PC-3 (cell line): ENCODE measurements around the gene CDK10.
"Not testable (repeated sequence)": the region's sequence is repeated elsewhere in the genome, so short reads cannot be mapped to it uniquely, and the experiment has no call there.

Experiments
- CTCF ChIP-seq: fragments of 300-600 bp; sonication (generic); conservative IDR thresholded peaks from 2 replicates; pipeline ENCODE4 v1.5.1; 2017; ENCODE audit warnings: antibody characterized with exemption, low read depth, mild to moderate bottlenecking, low read length
- EZH2 ChIP-seq: fragments of 300-600 bp; sonication (generic); IDR thresholded peaks from one replicate; pipeline ENCODE4 v1.6.1; 2017; ENCODE audit warnings: antibody characterized with exemption, mild to moderate bottlenecking, low read length; ENCODE audit not compliant: unreplicated experiment
- EZH2phosphoT487 ChIP-seq: fragments of 300-600 bp; sonication (generic); IDR thresholded peaks from 2 replicates; pipeline ENCODE4 v1.6.1; 2018; ENCODE audit warnings: mild to moderate bottlenecking, antibody characterized with exemption, low read length, borderline replicate concordance

GRCh38 chr16:89671565-89671964, 14.9 kb upstream of the CDK10 start:
- not testable (repeated sequence) for TF ChIP-seq EZH2phosphoT487, CTCF, EZH2
